ENCODE data around the gene SGCA.

GRCh38 chr17:50174444-50174843, 8.6 kb downstream of the SGCA start:
- TF ChIP-seq CTCF (IDR thresholded peaks at IDR 0.05) (no peak), POLR2A (IDR thresholded peaks at IDR 0.05) (no peak), EP300 (IDR thresholded peaks at IDR 0.05) (no peak)
